ENCODE measurements around the gene RCBTB1. TPM values are rescaled to one million over a fixed set of nuclear protein-coding genes. Genes with fewer than 3 reads are reported as not detected.
A peak's percentile ranks its signal among the peaks of the same experiment; 100 is the strongest.
"Not testable (repeated sequence)": the region's sequence is repeated elsewhere in the genome, so short reads cannot be mapped to it uniquely, and the experiment has no call there.

The RCBTB1 gene
- total RNA-seq, 3 donors from 2014 or later: 11.6 to 14.0 (median 11.9) TPM

DNA sequence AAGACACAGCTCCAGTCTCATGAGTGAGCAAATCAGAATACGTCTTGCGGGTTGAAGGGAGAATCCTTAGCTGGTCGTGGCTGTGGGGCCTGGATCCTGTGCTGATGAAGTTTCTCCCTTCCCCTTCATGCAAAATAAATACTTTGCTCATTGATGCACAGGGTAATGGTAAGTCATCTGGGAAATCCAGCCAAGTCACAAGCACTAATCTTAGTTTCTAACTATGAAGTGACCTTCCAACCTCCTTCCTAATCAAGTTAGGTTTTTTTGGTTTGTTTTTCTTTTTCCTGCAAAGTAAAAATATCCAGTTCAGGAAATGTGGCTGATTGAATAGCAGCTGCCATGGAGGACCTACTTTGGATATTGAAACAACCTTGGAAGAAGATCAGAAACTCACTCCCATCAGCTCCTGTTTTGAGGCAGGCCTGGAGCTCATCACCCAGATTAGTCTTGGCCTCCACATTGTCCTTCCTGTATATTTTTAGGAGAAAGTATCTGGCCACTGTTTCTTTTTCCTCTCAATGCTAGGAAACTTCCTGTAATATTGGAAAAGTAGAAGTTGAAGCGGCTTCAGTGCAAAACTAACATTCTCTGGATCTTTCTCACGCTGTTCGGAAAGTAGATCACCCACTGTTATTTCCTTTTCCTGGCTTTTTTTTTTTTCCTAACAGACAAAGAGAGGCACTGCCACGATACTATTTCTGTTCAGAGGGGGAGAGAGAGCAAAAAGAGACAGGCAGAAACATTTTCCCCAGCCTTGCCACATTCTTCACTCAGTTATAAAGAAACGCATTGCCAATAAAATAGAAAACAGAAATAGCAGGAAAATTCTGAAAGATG is 30.7 kb upstream of the RCBTB1 start:
- H3K9me3 Mint-ChIP-seq: peaks cover 9% of the 10 kb centered on the region
- DNase-seq (no peak), ATAC-seq (no peak)
- no peak overlapping the region for H3K4me3 Mint-ChIP-seq
- H3K4me1 Mint-ChIP-seq (ENCODE audit: low read depth): no peaks in the 10 kb centered on the region
- peaks cover 1% of the 10 kb centered on the region for H3K36me3 Mint-ChIP-seq (ENCODE audit: insufficient read depth)
- H3K27me3 Mint-ChIP-seq (ENCODE audit: low read depth): peaks cover 4% of the 10 kb centered on the region

DNA sequence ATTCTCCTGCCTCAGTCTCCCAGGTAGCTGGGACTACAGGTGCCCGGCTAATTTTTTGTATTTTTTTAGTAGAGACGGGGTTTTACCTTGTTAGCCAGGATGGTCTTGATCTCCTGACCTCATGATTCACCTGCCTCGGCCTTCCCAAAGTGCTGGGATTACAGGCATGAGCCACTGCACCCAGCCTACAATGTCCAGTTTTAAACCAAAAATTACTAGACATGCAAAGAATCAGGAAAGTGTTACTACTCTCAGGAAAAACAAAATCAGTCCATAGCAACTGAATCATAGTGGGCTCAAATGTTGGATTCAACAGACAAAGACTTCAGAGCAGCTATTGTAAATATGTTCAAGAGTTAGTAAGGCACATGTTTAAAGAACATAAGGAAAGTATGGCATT is 26.7 kb upstream of the RCBTB1 start:
- ATAC-seq; H3K9me3 Mint-ChIP-seq; H3K36me3 Mint-ChIP-seq (ENCODE audit: insufficient read depth); H3K4me3 Mint-ChIP-seq; H3K4me1 Mint-ChIP-seq (ENCODE audit: low read depth); H3K27me3 Mint-ChIP-seq (ENCODE audit: low read depth); DNase-seq: not testable (repeated sequence)

- no peaks in the 10 kb centered on the region for H3K27me3 Mint-ChIP-seq (ENCODE audit: low read depth)
- peaks cover 4% of the 10 kb centered on the region for H3K4me1 Mint-ChIP-seq (ENCODE audit: low read depth)
- ATAC-seq (no peak), DNase-seq (no peak)
- peaks cover 9% of the 10 kb centered on the region for H3K9me3 Mint-ChIP-seq
- peaks cover 1% of the 10 kb centered on the region for H3K36me3 Mint-ChIP-seq (ENCODE audit: insufficient read depth)
- H3K4me3 Mint-ChIP-seq: no peak overlapping the region
Observed at GRCh38 chr13:49610176-49610575, 24.8 kb upstream of the RCBTB1 start.

GRCh38 chr13:49608651-49609331 is 23.4 kb upstream of the RCBTB1 start:
- no peaks in the 10 kb centered on the region for H3K27me3 Mint-ChIP-seq (ENCODE audit: low read depth)
- H3K9me3 Mint-ChIP-seq: peaks cover 9% of the 10 kb centered on the region
- H3K4me1 Mint-ChIP-seq (ENCODE audit: low read depth): peaks cover 4% of the 10 kb centered on the region
- ATAC-seq: no peak
- no peak for DNase-seq
- H3K4me3 Mint-ChIP-seq: no peak overlapping the region
- H3K36me3 Mint-ChIP-seq (ENCODE audit: insufficient read depth): peaks cover 1% of the 10 kb centered on the region

DNA sequence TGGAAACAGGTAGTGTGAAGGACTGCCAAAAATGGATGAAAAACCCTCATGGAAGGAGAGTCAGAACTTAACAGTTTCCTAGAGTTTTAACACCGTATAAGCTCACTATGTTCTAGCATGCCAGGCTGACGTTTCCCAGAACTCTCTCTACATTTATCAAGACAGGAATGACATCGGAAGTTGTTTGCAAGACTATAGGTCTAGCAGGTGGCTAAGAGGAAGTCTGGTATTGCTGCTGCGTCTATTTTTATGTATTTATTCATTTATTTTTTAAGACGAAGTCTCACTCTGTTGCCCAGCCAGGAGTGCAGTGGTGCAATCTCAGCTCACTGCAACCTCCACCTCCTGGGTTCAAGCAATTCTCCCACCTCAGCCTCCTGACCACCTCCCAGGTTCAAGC is 22.4 kb upstream of the RCBTB1 start:
- Mint-ChIP-seq H3K27me3 (ENCODE audit: low read depth) (no peaks in the 10 kb centered on the region), H3K36me3 (ENCODE audit: insufficient read depth) (peaks cover 1% of the 10 kb centered on the region), H3K9me3 (peaks cover 9% of the 10 kb centered on the region), H3K4me3 (no peak overlapping the region), H3K4me1 (ENCODE audit: low read depth) (peaks cover 4% of the 10 kb centered on the region)
- DNase-seq (no peak), ATAC-seq (no peak)

GRCh38 chr13:49606747-49607648 is 21.6 kb upstream of the RCBTB1 start:
- Mint-ChIP-seq H3K9me3 (peaks cover 4% of the 10 kb centered on the region), H3K36me3 (ENCODE audit: insufficient read depth) (peaks cover 1% of the 10 kb centered on the region), H3K27me3 (ENCODE audit: low read depth) (no peaks in the 10 kb centered on the region), H3K4me3 (peak overlapping the region; percentile 69), H3K4me1 (ENCODE audit: low read depth) (peaks cover 4% of the 10 kb centered on the region)
- DNase-seq (peak; percentile 79), ATAC-seq (peak; percentile 98 to 100)

GRCh38 chr13:49604570-49604969 is 19.2 kb upstream of the RCBTB1 start:
- no peaks in the 10 kb centered on the region for H3K27me3 Mint-ChIP-seq (ENCODE audit: low read depth)
- H3K4me3 Mint-ChIP-seq: no peak overlapping the region
- peaks cover 4% of the 10 kb centered on the region for H3K4me1 Mint-ChIP-seq (ENCODE audit: low read depth)
- H3K9me3 Mint-ChIP-seq: no peaks in the 10 kb centered on the region
- DNase-seq (no peak), ATAC-seq (no peak)
- no peaks in the 10 kb centered on the region for H3K36me3 Mint-ChIP-seq (ENCODE audit: insufficient read depth)

DNA sequence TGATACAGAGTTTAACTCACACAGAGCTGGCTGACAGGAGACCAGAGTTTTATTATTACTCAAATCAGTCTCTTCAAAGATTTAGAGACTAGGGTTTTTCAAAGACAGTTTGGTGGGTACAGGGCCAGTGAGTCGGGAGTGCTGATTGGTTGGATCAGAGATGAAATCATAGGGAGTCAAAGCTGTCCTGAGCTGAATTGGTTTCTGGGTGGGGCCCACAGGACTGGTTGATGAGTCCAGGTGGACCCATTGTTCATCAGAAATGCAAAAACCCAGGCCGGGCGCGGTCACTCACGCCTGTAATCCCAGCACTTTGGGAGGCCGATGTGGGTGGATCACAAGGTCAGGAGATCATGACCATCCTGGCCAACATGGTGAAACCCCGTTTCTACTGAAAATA is 17.3 kb upstream of the RCBTB1 start:
- H3K4me3 Mint-ChIP-seq; H3K36me3 Mint-ChIP-seq (ENCODE audit: insufficient read depth); H3K27me3 Mint-ChIP-seq (ENCODE audit: low read depth); DNase-seq; H3K4me1 Mint-ChIP-seq (ENCODE audit: low read depth); ATAC-seq; H3K9me3 Mint-ChIP-seq: not testable (repeated sequence)

DNA sequence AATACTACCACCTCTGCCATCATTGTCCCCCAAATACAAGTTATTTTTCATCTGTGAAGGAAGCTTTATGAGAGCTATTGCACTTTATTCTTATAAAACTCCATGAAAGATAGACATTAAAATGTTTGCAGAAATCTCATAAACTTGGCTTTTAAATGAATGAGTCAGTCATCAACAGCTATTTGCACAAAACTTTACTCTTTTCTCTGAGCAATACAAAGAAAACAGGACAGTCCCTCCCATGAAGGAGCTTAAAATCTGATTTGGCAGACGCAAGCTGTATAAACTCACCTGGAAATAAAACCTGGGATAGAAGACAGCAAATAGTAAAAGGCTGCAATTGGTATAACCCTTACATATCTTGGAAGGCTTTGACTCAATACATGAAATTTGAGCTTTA is 16.6 kb upstream of the RCBTB1 start:
- no peak overlapping the region for H3K4me3 Mint-ChIP-seq
- H3K36me3 Mint-ChIP-seq (ENCODE audit: insufficient read depth): no peaks in the 10 kb centered on the region
- DNase-seq (no peak), ATAC-seq (no peak)
- no peaks in the 10 kb centered on the region for H3K9me3 Mint-ChIP-seq
- H3K4me1 Mint-ChIP-seq (ENCODE audit: low read depth): peaks cover 2% of the 10 kb centered on the region
- H3K27me3 Mint-ChIP-seq (ENCODE audit: low read depth): peaks cover 2% of the 10 kb centered on the region

DNA sequence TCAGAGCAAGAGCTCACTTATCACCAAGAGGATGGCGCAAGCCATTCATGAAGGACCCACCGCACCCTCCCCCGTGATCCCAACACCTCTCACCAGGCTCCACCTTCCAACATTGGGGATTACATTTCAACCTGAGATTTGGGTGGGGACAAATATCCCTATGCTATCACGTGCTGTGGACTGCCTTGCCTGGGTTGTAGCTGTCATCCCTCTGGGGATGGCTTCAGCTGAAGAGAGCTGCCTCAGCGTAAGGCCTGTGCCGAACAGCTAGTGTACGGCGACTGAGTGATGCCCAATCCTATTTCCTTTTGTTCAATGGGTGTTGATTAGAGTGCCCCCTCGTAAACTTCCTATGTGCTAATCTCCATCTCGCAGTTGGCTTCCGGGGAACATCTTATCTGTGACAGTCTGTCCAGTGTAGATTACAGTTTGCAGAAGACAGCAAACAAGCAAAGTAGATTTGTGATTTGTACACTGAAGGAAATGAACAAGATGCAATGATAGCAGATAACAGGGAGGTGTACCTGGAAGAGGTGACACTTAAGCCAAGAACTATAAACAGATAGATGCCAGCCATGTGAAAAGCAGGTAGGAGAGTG is 11.8 kb upstream of the RCBTB1 start:
- ATAC-seq (no peak), DNase-seq (no peak)
- H3K36me3 Mint-ChIP-seq (ENCODE audit: insufficient read depth): no peaks in the 10 kb centered on the region
- no peaks in the 10 kb centered on the region for H3K9me3 Mint-ChIP-seq
- H3K4me3 Mint-ChIP-seq: no peak overlapping the region
- H3K27me3 Mint-ChIP-seq (ENCODE audit: low read depth): peaks cover 2% of the 10 kb centered on the region
- H3K4me1 Mint-ChIP-seq (ENCODE audit: low read depth): no peaks in the 10 kb centered on the region

GRCh38 chr13:49596221-49596620 is 10.9 kb upstream of the RCBTB1 start:
- Mint-ChIP-seq H3K36me3 (ENCODE audit: insufficient read depth) (no peaks in the 10 kb centered on the region), H3K9me3 (no peaks in the 10 kb centered on the region), H3K27me3 (ENCODE audit: low read depth) (peaks cover 2% of the 10 kb centered on the region), H3K4me1 (ENCODE audit: low read depth) (no peaks in the 10 kb centered on the region), H3K4me3 (no peak overlapping the region)
- no peak for DNase-seq
- ATAC-seq: no peak

- DNase-seq (no peak), ATAC-seq (no peak)
- no peaks in the 10 kb centered on the region for H3K36me3 Mint-ChIP-seq (ENCODE audit: insufficient read depth)
Observed at GRCh38 chr13:49594576-49594975, 9.2 kb upstream of the RCBTB1 start.

DNA sequence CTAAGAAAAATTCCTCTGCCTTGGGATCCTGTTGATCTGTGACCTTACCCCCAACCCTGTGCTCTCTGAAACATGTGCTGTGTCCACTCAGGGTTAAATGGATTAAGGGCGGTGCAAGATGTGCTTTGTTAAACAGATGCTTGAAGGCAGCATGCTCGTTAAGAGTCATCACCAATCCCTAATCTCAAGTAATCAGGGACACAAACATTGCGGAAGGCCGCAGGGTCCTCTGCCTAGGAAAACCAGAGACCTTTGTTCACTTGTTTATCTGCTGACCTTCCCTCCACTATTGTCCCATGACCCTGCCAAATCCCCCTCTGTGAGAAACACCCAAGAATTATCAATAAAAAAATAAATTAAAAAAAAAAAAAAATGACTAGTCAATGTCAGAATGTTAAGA is 8.5 kb upstream of the RCBTB1 start:
- ATAC-seq; H3K9me3 Mint-ChIP-seq; H3K4me3 Mint-ChIP-seq; H3K36me3 Mint-ChIP-seq (ENCODE audit: insufficient read depth); DNase-seq; H3K4me1 Mint-ChIP-seq (ENCODE audit: low read depth); H3K27me3 Mint-ChIP-seq (ENCODE audit: low read depth): not testable (repeated sequence)

More at GRCh38 chr13:49594576-49594975, 9.2 kb upstream of the RCBTB1 start:
- Mint-ChIP-seq H3K4me3 (no peak overlapping the region), H3K4me1 (ENCODE audit: low read depth) (no peaks in the 10 kb centered on the region), H3K9me3 (no peaks in the 10 kb centered on the region), H3K27me3 (ENCODE audit: low read depth) (peaks cover 2% of the 10 kb centered on the region)

- not testable (repeated sequence) for H3K4me3 Mint-ChIP-seq; H3K27me3 Mint-ChIP-seq (ENCODE audit: low read depth); H3K9me3 Mint-ChIP-seq; DNase-seq; ATAC-seq; H3K36me3 Mint-ChIP-seq (ENCODE audit: insufficient read depth); H3K4me1 Mint-ChIP-seq (ENCODE audit: low read depth)
Observed at GRCh38 chr13:49590714-49591113, 5.4 kb upstream of the RCBTB1 start.
